Psoas muscle (tissue), 8 donors: Measurements from ENCODE around the gene JPH2. TPM values are rescaled to one million over a fixed set of nuclear protein-coding genes. Genes with fewer than 3 reads are reported as not detected.
A peak's percentile ranks its signal among the peaks of the same experiment; 100 is the strongest.

Experiments used
- ATAC-seq, 4 donors: fragments of 200-7000 bp; cut with Tn5 transposase; one replicate each; pipeline ENCODE4 v1.9.1; 2020; ENCODE audit warnings: moderate library complexity in 3 of 4, mild to moderate bottlenecking in 2 of 4
- DNase-seq, 2 donors: peaks; one replicate each; pipeline ENCODE4 v3.0.0-alpha.2; 2020
- H3K27ac ChIP-seq: fragments of 200-600 bp; one replicate; pipeline ENCODE4 v1.8.0; 2022
- H3K27me3 ChIP-seq, 3 donors: fragments of 200-600 bp in 1 of 3; one replicate each; pipeline versions ENCODE4 v1.6.1 to v1.8.0; 2013 to 2022; ENCODE audit warnings: low read length in 2 of 3, mild to moderate bottlenecking in 2 of 3, moderate library complexity in 1 of 3; ENCODE audit not compliant: insufficient read depth in 3 of 3
- H3K36me3 ChIP-seq, 2 donors: fragments of 200-600 bp in 1 of 2; one replicate each; pipeline versions ENCODE4 v1.6.1 to v1.8.0; 2013 to 2022; ENCODE audit warnings: low read depth in 1 of 2, mild to moderate bottlenecking in 1 of 2, moderate library complexity in 1 of 2; ENCODE audit not compliant: insufficient read depth in 1 of 2
- H3K4me1 ChIP-seq: fragments of 200-600 bp; one replicate; pipeline ENCODE4 v1.8.0; 2022
- H3K4me3 ChIP-seq: fragments of 200-600 bp; one replicate; pipeline ENCODE4 v1.8.0; 2022; ENCODE audit warnings: mild to moderate bottlenecking
- H3K9me3 ChIP-seq: fragments of 200-600 bp; one replicate; pipeline ENCODE4 v1.8.0; 2022
- CTCF ChIP-seq: fragments of 200-600 bp; IDR thresholded peaks from one replicate; pipeline ENCODE4 v1.8.0; 2022; ENCODE audit warnings: antibody characterized with exemption
- WGBS, 3 donors: extraction: QIAGEN DNeasy Blood & Tissue Kit; methylation state at CpG; one replicate each; pipeline versions ENCODE4 v1.1.6 to v1.1.7; 2013; 5-methylcytosine and 5-hydroxymethylcytosine counted together
- intact Hi-C, 2 donors: fragments of 100-400 bp; cut with DNase I; formaldehyde crosslinking; loops; one replicate each; pipeline versions ENCODE4 v1.11.0 to v1.14.2; 2022
- polyA plus RNA-seq, 3 donors: library from polyadenylated mRNA; stranded (reverse); fragments of 200-250 nt; gene quantifications; one replicate each; pipeline ENCODE4 v1.2.3, GENCODE V29; 2013
- total RNA-seq, 4 donors: library from RNA; stranded (reverse); fragmentation: NEBNext Ultra II Directional in 2 of 4; extraction: Animal tissue kit (Norgen Biotek cat#: 25700) in 2 of 4; gene quantifications; one replicate each; pipeline versions ENCODE4 v1.2.1 to v1.2.4, GENCODE V29; 2021 to 2023
- donor health status: healthy with polysubstance abuse.
- donor health status: DM: no; HTN: no; CAD: no; lungs with moderate emphysema.
- donor health status: Bipolar disorder and iron deficiency.
- donor health status: healthy.
- donor health status: DM: yes; HTN: yes; CAD: no.
- donor health status: DM: no; HTN: no; CAD: no.
- donor health status: DM: no; HTN: no; CAD: no.
- donor health status: DM: yes; HTN: yes; CAD: no.

JPH2 gene
- total and polyA plus RNA-seq, 7 donors, result 13.5 to 145 (median 48.0) TPM

GRCh38 chr20:44187772-44188709, 1.1 kb upstream of the JPH2 start:
- intact Hi-C loops, result loop anchor here (2.0 to 5.0 kb wide), 2 partner anchors 41 to 43 kb away; no protein-coding TSS in a partner anchor
- no peak for TF ChIP-seq CTCF
- 11 to 19% (median 17%) methylated on average over 8 of the region's 8 CpGs for WGBS, 3 donors
- Histone ChIP-seq H3K9me3 (no peaks in the 10 kb centered on the region), H3K4me3 (peak overlapping the region; percentile 84), H3K27me3 (no peaks in the 10 kb centered on the region), H3K36me3 (no peaks in the 10 kb centered on the region), H3K4me1 (peaks cover 46% of the 10 kb centered on the region), H3K27ac (peak overlapping the region; percentile 94)
- peak; percentile 20 to 37 (median 28) for ATAC-seq
- DNase-seq, result peak in 1 of 2 donors; percentile 68

- ATAC-seq (no peak), DNase-seq (no peak)
- Histone ChIP-seq H3K4me1 (peaks cover 59% of the 10 kb centered on the region), H3K27ac (peak overlapping the region; percentile 94), H3K27me3 (no peaks in the 10 kb centered on the region), H3K36me3 (no peaks in the 10 kb centered on the region), H3K4me3 (peak overlapping the region; percentile 84), H3K9me3 (no peaks in the 10 kb centered on the region)
- 5 to 9% (median 7%) methylated on average over 12 to 14 of the region's 14 CpGs for WGBS, 3 donors
- TF ChIP-seq CTCF, result no peak
- intact Hi-C loops, result loop anchor here (2.0 to 5.0 kb wide), 2 partner anchors 39 to 42 kb away; no protein-coding TSS in a partner anchor
Measured at GRCh38 chr20:44186674-44187053, 324 bp downstream of the JPH2 start.

GRCh38 chr20:44186201-44186600, 787 bp downstream of the JPH2 start:
- peak overlapping the region; percentile 94 for H3K27ac ChIP-seq
- H3K9me3 ChIP-seq, result no peaks in the 10 kb centered on the region
- H3K36me3 ChIP-seq, result no peaks in the 10 kb centered on the region
- WGBS, 3 donors, result 20 to 44% (median 33%) methylated on average over 14 of the region's 14 CpGs
- DNase-seq, result peak; percentile 21 to 59
- no peak for TF ChIP-seq CTCF
- peak overlapping the region; percentile 84 for H3K4me3 ChIP-seq
- peaks cover 61% of the 10 kb centered on the region for H3K4me1 ChIP-seq
- intact Hi-C loops, result loop anchor here (2.0 to 5.0 kb wide), 2 partner anchors 39 to 41 kb away; no protein-coding TSS in a partner anchor
- peak in 2 of 4 donors; percentile 6 to 20 for ATAC-seq
- no peaks in the 10 kb centered on the region for H3K27me3 ChIP-seq

GRCh38 chr20:44185574-44185973, 1.4 kb downstream of the JPH2 start:
- intact Hi-C loops, result loop anchor here in 1 of 2 donors (5.0 kb wide), 1 partner anchor 38 kb away; no protein-coding TSS in a partner anchor
- ATAC-seq (no peak), DNase-seq (no peak)
- 21 to 40% (median 32%) methylated on average over 4 of the region's 4 CpGs for WGBS, 3 donors
- peaks cover 61% of the 10 kb centered on the region for H3K4me1 ChIP-seq
- H3K4me3 ChIP-seq, result peak overlapping the region; percentile 84
- H3K36me3 ChIP-seq, result no peaks in the 10 kb centered on the region
- H3K27ac ChIP-seq, result peak overlapping the region; percentile 97
- TF ChIP-seq CTCF, result no peak
- no peaks in the 10 kb centered on the region for H3K27me3 ChIP-seq
- no peaks in the 10 kb centered on the region for H3K9me3 ChIP-seq
